Peyer's patch (tissue), 4 donors: ENCODE data around the gene C3orf38. TPM values are rescaled to one million over a fixed set of nuclear protein-coding genes. Genes with fewer than 3 reads are reported as not detected.

Source experiments
- DNase-seq, 3 donors: peaks; one replicate each; pipeline ENCODE4 v3.0.0-alpha.2; 2017 to 2019
- H3K27ac ChIP-seq, 4 donors: fragments of 200-600 bp; sonication (generic); one replicate each; pipeline ENCODE4 v1.5.1; 2016 to 2019
- H3K27me3 ChIP-seq, 2 donors: fragments of 200-600 bp; sonication (generic); one replicate each; pipeline ENCODE4 v1.5.1; 2019
- H3K36me3 ChIP-seq, 3 donors: fragments of 200-600 bp; sonication (generic); one replicate each; pipeline ENCODE4 v1.5.1; 2016 to 2019
- H3K4me1 ChIP-seq, 4 donors: fragments of 200-600 bp; sonication (generic); one replicate each; pipeline ENCODE4 v1.5.1; 2016 to 2019
- H3K4me3 ChIP-seq, 4 donors: fragments of 200-600 bp; sonication (generic); 1 replicate in 3 of 4; 2 replicates in 1 of 4; pipeline ENCODE4 v1.5.1; 2016 to 2019; ENCODE audit warnings: mild to moderate bottlenecking in 1 of 4
- H3K9me3 ChIP-seq, 4 donors: fragments of 200-600 bp; sonication (generic); one replicate each; pipeline ENCODE4 v1.5.1; 2016 to 2019; ENCODE audit warnings: mild to moderate bottlenecking in 1 of 4
- CTCF ChIP-seq, 6 experiments: fragments of 450-650 bp in 4 of 6; fragments of 200-600 bp in 2 of 6; sonication (generic) in 1 of 6; IDR thresholded peaks; one replicate each; pipeline ENCODE4 v1.5.1; 2017 to 2019; ENCODE audit warnings: antibody characterized with exemption in 6 of 6, mild to moderate bottlenecking in 3 of 6, moderate library complexity in 1 of 6
- POLR2A ChIP-seq, 2 donors: fragments of 450-650 bp; IDR thresholded peaks; one replicate each; pipeline ENCODE4 v1.5.1; 2017; ENCODE audit warnings: antibody characterized with exemption in 2 of 2, mild to moderate bottlenecking in 2 of 2, moderate library complexity in 2 of 2
- total RNA-seq, 4 donors: library from RNA; depleted of rRNA; stranded (reverse); fragments of >200 nt; gene quantifications; one replicate each; pipeline ENCODE4 v1.1.0, GENCODE V29; 2016

C3orf38 gene
- total RNA-seq, 4 donors from 2014 or later: 17.4 to 23.8 (median 19.4) TPM

- DNase-seq: peak; percentile 34 to 86 (median 67)
- peak in 5 of 6 experiments; percentile 23 to 84 (median 81) for TF ChIP-seq CTCF (IDR thresholded peaks at IDR 0.05)
- TF ChIP-seq POLR2A (IDR thresholded peaks at IDR 0.05): no peak
- H3K4me1 ChIP-seq: no peaks in the 10 kb centered on the region
- no peak overlapping the region for H3K4me3 ChIP-seq
- no peak overlapping the region for H3K27ac ChIP-seq
- no peaks in the 10 kb centered on the region for H3K27me3 ChIP-seq
- no peaks in the 10 kb centered on the region for H3K9me3 ChIP-seq
- H3K36me3 ChIP-seq: no peaks in the 10 kb centered on the region
These were observed 53.9 kb downstream of the C3orf38 start for GRCh38 chr3:88203642-88204055.

Other genes starting within 250 kb of the C3orf38 start
- 10 to 100 TPM; 61.1 to 75.9 (median 62.6) TPM for gene CGGBP1, start 91.0 kb upstream of the C3orf38 start, total RNA-seq
- 10 to 100 TPM; 10.7 to 27.3 (median 15.0) TPM for gene ZNF654, start 90.7 kb upstream of the C3orf38 start, total RNA-seq